DND-41 (cell line): ENCODE measurements around the gene CSNK2B.

ENCODE experiments used
- CTCF ChIP-seq: IDR thresholded peaks from 2 replicates; pipeline ENCODE4 v1.5.1; 2012; ENCODE audit warnings: borderline replicate concordance, low read length, moderate library complexity, mild to moderate bottlenecking; ENCODE audit not compliant: poor library complexity, severe bottlenecking; ENCODE audit errors: extremely low read depth
- EZH2 ChIP-seq: IDR thresholded peaks from 3 replicates; pipeline ENCODE4 v1.6.1; 2012; ENCODE audit warnings: borderline replicate concordance, low read depth, mild to moderate bottlenecking, moderate library complexity, low read length, inconsistent platforms; ENCODE audit not compliant: severe bottlenecking

DNA sequence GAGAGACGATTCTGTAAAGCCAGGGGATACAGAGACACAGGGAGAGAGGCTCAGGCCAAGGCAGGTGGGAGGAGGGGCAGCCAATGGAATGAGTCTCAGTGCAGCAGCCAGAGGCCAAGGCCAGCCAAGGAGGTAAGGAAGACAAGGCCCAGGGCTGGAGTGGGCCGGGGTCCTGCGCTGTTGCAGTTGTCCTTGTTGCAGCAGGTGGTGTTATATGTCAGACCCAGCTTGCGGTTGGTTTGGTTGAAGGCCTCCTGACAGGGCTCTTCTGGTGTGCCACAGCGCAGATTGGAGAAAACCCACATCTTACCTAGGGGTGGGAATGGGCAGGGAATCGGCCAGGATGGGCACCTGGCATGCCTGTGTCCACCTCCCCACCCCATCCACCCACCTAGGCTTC is 53.1 kb downstream of the CSNK2B start:
- TF ChIP-seq CTCF = no peak
- TF ChIP-seq EZH2 = no peak
